ENCODE data around the gene OPCML.

The OPCML gene

DNA sequence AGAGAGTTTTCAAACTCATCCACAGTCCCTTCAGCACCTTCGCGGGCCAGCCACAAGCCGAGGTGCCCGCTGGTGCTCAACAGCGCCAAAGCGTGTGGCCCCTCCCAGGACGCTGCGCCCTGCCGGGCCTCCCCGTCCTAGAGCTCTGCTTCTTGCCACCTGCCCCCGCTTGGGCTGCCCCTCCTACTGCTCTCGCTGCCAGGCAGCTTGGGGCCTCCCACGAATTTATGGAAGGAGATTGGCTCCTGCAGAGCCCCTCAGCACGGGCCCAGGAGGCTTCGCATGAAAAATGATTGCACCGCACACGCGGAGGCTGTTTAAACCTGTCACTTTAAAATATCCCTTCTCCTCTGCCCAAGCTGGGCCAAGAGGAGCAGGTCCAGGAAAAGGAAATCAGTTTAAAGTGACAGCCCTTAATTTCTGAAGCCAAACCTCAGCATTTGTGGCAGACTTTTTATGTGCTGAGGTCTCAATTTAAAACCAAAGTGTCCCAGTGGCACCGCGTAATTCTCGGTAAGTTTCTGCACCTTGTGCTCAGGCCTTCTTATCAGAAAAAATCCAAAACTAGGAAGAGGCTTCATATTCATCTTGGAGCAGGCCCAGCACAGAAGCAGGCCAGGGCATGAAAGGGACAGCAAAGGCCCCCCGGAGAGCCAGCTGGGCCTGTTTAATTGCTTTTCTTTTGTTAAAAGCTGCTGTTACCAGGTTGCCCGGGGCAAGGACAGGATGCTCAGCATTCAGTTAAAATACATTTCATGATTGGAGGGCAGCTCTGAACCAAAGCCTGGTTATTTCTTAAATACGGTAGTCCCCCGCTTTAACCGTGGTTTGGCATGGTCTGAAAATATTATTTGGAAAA lies 303.6 kb downstream of the OPCML start:
- Histone ChIP-seq H3K4me3 (ENCODE audit: low read depth in 1 of 2, low read length in 1 of 2) (no peak overlapping the region), H3K9me3 (no peaks in the 10 kb centered on the region), H3K27ac (no peak overlapping the region), H3K4me1 (ENCODE audit: control insufficient read depth in 1 of 2, insufficient read depth in 1 of 2, low read depth in 1 of 2, low read length in 1 of 2) (no peaks in the 10 kb centered on the region), H3K27me3 (peaks cover 18% of the 10 kb centered on the region), H3K36me3 (no peaks in the 10 kb centered on the region)
- no peak for TF ChIP-seq CTCF (IDR thresholded peaks at IDR 0.05)

DNA sequence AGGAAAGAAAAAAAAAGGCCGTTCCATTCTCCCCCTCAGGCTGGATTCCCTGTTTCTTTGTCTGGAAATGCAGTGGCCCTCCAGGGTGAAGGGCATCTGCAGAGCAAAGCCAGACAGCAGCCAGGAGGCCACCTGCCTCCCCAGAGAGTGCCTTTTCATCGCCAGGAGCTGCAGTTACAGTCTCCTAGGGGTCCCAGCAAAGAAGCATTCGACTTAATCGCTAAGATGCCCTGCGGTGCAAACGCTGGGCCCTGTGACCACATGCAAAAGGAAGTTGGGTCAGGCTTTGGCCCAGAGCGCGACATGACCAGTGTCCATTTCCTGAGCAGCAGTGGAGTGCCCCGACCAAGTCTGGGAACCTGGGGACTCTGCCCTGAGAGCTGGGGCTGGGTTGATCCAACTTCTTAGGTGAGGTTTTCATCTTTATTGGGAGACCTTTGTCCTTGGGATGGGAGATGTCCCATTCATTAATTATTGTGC lies 304.6 kb downstream of the OPCML start:
- Histone ChIP-seq H3K9me3 (no peaks in the 10 kb centered on the region), H3K4me3 (ENCODE audit: low read depth in 1 of 2, low read length in 1 of 2) (no peak overlapping the region), H3K36me3 (no peaks in the 10 kb centered on the region), H3K4me1 (ENCODE audit: control insufficient read depth in 1 of 2, insufficient read depth in 1 of 2, low read depth in 1 of 2, low read length in 1 of 2) (no peaks in the 10 kb centered on the region), H3K27ac (no peak overlapping the region), H3K27me3 (peaks cover 18% of the 10 kb centered on the region)
- TF ChIP-seq CTCF (IDR thresholded peaks at IDR 0.05), result no peak

DNA sequence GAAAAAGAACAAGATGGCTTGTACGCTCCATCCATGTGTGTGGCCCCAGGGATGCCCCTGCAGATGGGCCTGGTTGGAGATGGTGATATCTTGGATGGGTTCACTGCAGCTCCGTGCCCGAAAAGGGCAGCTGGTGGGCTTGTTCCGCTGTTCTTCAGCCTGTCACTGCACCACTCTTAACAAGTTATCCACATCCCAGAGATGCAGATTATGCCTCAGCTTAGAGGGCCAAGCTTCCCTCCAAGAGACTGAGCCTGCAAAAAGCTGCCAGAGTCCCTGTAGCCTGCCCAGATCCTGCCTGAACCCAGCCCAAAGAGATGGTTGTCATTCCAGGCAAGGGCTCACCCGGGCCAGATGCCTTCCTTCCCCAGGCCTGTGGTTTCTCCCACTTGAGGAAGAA lies 308.0 kb downstream of the OPCML start:
- no peak for TF ChIP-seq CTCF (IDR thresholded peaks at IDR 0.05)
- H3K27me3 ChIP-seq, result peaks cover 18% of the 10 kb centered on the region
- no peak overlapping the region for H3K27ac ChIP-seq
- no peaks in the 10 kb centered on the region for H3K36me3 ChIP-seq
- H3K4me1 ChIP-seq (ENCODE audit: control insufficient read depth in 1 of 2, insufficient read depth in 1 of 2, low read depth in 1 of 2, low read length in 1 of 2), result no peaks in the 10 kb centered on the region
- H3K4me3 ChIP-seq (ENCODE audit: low read depth in 1 of 2, low read length in 1 of 2), result no peak overlapping the region
- H3K9me3 ChIP-seq, result no peaks in the 10 kb centered on the region

- no peaks in the 10 kb centered on the region for H3K4me1 ChIP-seq (ENCODE audit: control insufficient read depth in 1 of 2, insufficient read depth in 1 of 2, low read depth in 1 of 2, low read length in 1 of 2)
- no peak for TF ChIP-seq CTCF (IDR thresholded peaks at IDR 0.05)
- H3K4me3 ChIP-seq (ENCODE audit: low read depth in 1 of 2, low read length in 1 of 2), result no peak overlapping the region
- H3K9me3 ChIP-seq, result no peaks in the 10 kb centered on the region
- peaks cover 3% of the 10 kb centered on the region for H3K27me3 ChIP-seq
- H3K27ac ChIP-seq, result no peak overlapping the region
- no peaks in the 10 kb centered on the region for H3K36me3 ChIP-seq
Observed at GRCh38 chr11:133222425-133223330, 309.6 kb downstream of the OPCML start.

DNA sequence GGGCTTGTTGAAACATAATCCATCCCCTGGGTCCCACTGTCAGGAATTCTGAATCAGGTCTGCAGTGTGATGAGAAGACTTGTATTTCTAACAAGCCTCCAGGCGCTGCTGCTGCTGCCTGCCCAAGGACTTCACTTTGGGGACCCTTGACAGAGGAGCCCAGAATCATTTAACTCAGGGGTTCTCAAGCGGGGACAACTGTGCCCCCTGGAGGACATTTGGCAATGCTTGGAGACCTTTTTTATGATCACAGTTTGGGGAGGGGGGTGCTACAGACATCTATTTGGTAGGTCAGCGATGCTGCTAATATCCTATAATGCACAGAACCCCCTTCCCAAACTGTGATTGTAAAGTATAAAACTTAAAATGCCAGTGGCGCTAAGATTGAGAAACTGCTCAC lies 312.8 kb downstream of the OPCML start:
- H3K36me3 ChIP-seq, result no peaks in the 10 kb centered on the region
- no peaks in the 10 kb centered on the region for H3K4me1 ChIP-seq (ENCODE audit: control insufficient read depth in 1 of 2, insufficient read depth in 1 of 2, low read depth in 1 of 2, low read length in 1 of 2)
- TF ChIP-seq CTCF (IDR thresholded peaks at IDR 0.05), result no peak
- no peaks in the 10 kb centered on the region for H3K27me3 ChIP-seq
- H3K9me3 ChIP-seq, result no peaks in the 10 kb centered on the region
- no peak overlapping the region for H3K27ac ChIP-seq
- no peak overlapping the region for H3K4me3 ChIP-seq (ENCODE audit: low read depth in 1 of 2, low read length in 1 of 2)
